GM18498 (cell line): ENCODE measurements around the gene CNPPD1.
"Not testable (repeated sequence)": the region's sequence is repeated elsewhere in the genome, so short reads cannot be mapped to it uniquely, and the experiment has no call there.

ENCODE experiments used
- ATAC-seq: cut with Tn5 transposase; IDR thresholded peaks from one replicate; pipeline ENCODE4 v1.9.1; 2021; ENCODE audit warnings: mild to moderate bottlenecking, moderate library complexity; ENCODE audit not compliant: unreplicated experiment

Gene CNPPD1

DNA sequence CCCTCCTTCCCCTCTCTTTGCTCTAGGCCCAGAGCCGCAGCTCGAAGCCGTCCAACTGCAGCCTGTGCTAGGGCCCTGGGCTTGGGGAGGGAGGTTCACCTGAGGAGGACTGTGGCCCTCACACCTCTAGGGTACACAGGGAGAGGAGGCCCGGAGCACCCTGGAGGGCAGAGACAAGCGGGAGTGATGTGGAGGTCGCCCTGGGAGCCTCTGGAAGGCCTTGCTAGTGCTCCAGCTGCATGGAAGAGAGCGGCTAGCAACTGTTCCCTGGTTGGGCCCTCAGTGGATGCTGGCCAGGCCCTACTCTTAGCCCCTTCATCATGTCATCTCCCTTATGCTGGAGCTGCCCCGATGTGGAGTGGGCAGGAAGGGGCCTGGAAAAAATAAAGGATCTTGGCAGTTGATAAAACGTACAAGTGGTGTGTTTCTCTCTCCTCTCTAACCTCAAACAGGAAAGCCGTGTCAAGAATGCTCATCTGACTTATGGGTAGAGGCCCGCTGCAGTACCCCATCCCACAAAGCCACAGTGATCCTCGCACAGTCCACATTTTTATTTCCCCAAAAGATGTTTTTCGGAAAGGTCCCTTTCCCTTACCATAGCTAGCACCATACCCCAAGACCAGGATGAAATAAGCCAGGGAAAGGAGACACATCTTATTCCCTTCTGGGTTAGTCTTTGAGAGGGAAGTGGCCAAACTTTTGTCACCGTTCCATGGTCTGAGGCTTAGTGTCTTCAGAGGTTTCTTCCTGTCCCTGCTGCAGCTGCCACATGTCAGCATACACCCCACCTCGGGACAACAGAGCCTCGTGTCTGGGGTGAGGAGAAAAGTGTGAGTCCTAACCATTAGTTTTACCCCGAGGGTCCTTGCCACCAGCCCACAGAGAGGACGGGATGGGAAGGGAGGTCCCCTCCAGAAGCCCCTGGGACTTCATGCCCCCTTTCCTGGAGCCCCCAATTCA lies 32.8 kb upstream of the CNPPD1 start:
- no peak for ATAC-seq

DNA sequence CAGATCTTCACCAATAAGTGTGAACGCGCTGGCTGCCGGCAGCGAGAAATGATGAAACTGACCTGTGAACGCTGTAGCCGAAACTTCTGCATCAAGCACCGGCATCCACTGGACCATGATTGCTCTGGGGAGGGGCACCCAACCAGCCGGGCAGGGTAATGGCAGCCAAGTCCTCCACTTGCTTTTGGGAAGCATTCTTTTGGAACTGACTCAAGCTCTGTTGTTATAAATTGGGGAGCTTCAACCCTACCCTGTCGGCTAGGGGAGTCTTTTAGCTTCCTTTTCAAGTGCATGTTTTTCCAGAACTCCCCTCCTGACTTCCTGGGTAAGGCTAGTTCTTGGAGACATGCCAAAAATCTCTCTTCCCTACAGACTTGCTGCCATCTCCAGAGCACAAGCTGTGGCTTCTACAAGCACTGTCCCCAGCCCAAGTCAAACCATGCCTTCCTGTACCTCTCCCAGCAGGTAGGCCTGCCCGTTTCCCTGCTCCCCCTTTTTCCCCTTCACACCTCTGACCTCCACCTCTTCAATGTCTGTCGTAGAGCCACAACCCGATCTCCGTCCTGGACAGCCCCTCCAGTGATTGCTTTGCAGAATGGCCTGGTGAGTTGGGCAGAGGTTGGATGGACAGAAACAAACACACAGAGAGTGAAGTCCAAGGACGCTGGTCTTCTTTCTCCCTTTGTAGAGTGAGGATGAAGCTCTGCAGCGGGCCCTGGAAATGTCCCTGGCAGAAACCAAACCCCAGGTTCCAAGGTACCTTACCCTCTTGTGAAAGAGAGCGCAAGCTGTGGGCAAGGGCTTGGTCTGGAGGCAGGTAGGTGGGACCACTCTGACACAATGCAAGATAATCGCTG lies 31.4 kb upstream of the CNPPD1 start:
- ATAC-seq: no peak

DNA sequence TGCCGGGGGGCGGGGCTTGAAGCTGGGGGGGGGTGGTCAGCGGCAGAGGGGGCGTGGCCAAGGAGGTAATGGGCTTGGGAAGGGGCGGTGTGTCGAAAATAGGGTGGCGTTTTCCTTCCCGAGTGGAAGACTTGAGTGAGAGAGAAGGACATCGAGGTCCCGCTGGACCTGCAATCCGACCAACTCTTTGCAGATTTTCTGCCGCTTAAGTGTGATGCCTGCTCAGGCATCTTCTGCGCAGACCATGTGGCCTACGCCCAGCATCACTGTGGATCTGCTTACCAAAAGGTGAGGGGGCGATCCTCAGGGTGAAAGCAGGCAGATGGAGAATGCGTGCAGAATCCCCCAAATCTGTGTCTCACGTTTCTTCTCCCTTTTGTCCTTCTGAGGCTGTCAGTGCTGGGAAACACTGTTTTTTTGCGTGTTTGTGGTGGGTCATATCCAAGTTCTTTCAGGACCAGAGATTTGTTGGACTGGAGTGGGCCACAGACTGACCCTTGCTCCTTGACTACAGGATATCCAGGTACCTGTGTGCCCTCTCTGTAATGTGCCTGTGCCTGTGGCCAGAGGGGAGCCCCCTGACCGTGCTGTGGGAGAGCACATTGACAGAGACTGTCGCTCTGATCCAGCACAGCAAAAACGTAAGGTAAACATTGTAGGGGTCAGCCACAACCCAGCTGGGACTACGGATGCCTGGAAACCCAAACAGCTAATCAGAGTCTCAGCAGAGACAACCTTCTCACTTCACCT lies 30.6 kb upstream of the CNPPD1 start:
- ATAC-seq: no peak

DNA sequence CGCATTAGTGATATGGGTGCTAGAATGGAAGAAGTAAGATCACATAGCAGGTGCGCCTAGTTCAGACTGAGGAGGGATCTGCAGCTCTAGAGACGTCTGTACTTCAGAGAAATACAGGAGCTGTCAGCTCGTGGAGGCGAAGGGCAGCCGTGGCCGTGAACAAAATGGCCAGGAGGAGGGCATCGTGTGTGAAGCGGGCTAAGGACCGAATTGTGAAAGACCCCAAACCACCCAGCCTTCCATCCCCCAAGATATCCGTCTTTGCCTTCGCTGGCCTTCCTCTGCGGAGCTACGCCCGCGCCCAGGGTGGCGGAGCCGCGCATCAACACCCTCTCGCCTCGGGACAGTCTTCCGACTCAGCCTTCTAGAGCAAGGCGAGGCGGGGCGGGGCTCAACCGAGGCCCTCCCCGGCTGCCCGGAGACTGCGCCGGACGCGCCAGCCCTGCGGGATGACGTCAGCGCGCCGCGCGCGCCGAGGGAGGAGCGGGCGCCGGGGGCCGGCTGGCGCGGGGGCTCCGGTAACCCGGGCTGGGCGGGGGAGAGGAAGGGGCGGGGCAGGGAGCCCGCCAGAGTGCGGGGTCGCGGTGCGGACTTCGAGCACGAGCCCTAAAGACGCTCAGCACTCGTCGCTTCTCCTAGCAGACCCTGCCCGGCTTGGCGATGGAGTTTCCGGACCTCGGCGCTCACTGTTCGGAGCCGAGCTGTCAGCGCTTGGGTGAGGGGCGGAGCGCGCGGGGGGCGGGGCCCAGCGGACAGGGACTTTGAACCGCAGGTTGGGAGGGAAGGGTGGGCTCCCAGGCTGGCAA lies 29.8 kb upstream of the CNPPD1 start, which contains the start of gene ZFAND2B:
ZFAND2B (plus strand) TSS at position 455 of the 806 bp plus-strand sequence; CDS start at position 661, 206 bp downstream.
- ATAC-seq: peak; percentile 97

DNA sequence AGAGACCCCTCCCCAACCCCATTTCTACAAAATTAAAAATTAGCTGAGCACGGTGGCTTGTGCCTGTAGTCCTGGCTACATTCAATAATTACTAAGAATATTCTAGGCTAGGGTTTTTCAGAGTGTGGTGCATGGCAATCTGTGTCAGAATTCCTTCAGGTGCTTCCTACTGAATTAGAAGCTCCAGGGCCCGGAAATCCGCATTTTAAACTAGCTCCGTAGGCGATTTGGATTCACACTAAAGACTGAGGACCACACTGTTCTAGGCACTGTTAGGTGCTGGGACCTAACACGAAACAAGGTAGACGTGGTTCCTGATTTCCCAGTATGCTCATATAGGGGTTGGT lies 29.2 kb upstream of the CNPPD1 start:
- ATAC-seq: no peak

DNA sequence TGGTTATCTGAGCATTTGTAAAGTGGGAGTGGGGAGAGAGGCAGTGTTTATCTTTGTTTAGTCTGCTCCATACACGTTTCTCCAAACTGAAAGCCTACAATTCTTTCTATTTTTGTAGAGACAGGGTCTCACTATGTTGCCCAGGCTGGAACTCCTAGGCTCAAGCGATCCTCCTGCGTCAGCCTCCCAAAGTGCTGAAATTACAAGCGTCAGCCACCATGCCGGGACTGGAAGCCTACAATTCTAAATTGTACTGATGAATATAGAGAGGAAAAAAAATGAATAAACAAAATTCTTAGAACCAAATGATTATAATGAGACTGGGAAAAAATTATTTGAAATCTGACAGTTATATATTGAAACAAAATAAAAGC lies 28.4 kb upstream of the CNPPD1 start:
- no peak for ATAC-seq

DNA sequence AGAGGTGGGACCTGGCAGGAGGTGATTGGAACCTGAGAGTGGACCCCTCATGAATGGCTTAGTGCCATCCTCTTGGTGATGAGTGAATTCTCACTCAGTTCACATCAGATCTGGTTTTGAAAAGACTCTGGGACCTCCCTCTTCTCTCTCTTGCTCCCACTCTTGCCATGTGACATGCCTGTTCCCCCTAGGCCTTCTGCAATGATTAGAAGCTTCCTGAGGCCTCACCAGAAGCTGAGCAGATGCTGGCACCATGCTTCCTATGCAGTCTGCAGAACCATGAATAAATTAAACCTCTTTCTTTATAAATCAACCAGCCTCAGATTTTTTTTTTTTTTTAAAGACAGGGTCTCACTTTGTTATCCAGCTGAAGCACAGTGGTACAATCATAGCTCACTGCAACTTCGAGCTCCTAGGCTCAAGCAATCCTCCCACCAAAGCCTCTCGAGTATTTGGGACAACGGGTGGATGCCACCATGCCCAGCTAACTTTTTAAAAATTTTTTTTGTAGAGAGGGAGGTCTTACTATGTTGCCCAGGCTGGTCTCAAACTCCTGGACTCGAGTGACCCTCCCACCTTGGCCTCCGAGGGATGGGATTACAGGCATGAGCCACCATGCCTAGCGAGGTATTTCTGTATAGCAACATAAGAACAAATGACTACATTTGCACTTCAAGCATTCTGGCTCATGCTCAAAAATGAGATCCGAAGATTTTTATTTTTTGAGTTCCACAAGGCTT lies 27.9 kb upstream of the CNPPD1 start:
- no peak for ATAC-seq

DNA sequence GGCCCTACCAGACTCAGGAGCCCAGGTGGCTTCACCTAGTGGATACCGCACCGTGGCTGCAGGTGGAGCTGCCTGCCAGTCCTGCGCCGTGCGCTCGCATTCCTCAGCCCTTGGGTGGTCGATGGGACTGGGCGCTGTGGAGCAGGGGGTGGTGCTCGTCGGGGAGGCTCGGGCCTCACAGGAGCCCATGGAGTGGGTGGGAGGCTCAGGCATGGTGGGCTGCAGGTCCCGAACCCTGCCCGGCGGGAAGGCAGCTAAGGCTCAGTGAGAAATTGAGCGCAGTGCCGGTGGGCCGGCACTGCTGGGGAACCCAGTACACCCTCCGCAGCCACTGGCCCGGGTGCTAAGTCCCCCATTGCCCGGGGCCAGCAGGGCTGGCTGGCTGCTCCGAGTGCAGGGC lies 24.6 kb upstream of the CNPPD1 start:
- not testable (repeated sequence) for ATAC-seq

DNA sequence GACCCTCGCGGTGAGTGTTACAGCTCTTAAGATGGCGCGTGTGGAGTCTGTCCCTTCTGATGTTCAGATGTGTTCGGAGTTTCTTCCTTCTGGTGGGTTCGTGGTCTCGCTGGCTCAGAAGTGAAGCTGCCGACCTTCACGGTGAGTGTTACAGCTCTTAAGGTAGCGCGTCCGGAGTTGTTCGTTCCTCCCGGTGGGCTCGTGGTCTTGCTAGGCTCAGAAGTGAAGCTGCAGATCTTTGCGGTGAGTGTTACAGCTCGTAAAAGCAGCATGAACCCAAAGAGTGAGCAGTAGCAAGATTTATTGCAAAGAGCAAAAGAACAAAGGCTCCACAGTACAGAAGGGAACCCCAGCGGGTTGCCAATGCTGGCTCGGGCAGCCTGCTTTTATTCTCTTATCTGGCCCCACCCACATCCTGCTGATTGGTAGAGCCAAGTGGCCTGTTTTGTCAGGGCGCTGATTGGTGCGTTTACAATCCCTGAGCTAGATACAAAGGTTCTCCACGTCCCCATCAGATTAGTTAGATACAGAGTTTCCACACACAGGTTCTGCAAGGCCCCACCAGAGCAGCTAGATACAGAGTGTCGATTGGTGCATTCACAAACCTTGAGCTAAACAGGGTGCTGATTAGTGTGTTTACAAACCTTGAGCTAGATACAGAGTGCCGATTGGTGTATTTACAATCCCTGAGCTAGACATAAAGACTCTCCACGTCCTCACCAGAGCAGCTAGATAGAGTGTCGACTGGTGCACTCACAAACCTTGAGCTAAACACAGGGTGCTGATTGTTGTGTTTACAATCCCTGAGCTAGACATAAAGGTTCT lies 24.0 kb upstream of the CNPPD1 start:
- ATAC-seq: not testable (repeated sequence)

DNA sequence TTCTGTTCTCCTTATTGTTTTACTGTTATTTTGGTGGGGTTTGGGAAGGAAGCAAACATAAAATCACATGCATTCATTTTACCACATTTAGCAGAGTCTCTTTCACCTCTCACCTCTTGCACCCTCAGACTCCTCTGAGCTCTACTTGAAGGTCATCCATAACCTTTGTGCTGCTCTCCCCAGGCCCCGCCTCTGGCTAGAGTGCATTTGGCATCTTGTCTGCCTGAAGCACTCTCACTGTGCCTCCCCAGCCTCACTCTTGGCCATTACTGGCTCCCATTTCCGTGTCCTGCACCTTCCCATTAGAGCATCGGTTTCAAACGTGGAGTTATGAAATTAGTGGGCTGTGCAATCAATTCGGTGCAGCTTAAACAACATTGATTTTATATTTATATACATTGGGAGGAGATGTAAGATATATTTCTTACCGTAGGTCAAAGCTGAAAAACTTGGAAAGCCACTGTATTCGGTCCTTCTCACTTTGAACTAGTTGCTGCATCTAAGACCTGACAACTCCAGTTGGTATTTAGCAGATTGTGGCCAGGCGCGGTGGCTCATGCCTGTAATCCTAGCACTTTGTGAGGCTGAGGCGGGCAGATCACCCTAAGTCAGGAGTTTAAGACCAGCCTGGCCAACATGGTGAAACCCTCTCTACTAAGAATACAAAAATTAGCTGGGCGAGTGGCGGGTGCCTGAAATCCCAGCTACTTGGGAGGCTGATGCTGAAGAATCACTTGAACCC lies 22.9 kb upstream of the CNPPD1 start:
- ATAC-seq: no peak

DNA sequence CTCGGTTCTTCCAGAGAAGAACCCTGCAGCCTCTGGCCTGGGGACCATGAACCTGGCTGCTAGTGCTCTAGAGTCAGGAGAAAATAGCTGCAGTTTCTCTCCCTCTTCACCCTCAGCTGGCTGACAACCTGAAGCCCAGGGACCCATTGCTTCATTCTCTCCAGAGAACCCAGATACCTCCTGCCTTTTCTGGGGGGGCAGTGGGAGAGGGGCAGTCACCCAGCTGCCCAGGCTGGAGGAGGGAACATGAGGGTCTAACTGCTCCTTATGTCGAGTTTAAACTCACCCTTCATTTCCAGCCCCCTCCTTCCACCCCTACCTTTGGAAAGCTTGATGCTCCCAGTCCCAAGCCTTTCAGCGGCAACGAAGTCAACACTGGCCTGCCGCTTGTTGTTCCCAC lies 22.2 kb upstream of the CNPPD1 start:
- no peak for ATAC-seq

DNA sequence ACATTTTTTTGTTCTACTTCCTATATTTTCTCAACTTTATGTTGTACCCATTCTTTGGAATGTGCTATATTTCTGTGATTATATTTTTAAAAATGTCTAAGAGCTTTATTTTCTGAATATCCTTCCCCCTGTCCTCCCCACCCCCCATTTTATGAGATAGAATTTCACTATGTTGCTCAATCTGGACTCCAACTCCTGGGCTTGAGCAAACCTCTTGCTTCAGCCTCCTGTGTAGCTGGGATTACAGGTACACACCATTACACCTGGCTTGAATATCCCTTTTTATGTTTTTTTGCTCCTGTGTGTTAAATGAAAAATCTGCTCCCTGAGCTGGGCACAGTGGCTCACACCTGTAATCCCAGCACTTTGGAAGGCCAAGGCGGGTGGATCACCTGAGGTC lies 20.7 kb upstream of the CNPPD1 start:
- no peak for ATAC-seq

DNA sequence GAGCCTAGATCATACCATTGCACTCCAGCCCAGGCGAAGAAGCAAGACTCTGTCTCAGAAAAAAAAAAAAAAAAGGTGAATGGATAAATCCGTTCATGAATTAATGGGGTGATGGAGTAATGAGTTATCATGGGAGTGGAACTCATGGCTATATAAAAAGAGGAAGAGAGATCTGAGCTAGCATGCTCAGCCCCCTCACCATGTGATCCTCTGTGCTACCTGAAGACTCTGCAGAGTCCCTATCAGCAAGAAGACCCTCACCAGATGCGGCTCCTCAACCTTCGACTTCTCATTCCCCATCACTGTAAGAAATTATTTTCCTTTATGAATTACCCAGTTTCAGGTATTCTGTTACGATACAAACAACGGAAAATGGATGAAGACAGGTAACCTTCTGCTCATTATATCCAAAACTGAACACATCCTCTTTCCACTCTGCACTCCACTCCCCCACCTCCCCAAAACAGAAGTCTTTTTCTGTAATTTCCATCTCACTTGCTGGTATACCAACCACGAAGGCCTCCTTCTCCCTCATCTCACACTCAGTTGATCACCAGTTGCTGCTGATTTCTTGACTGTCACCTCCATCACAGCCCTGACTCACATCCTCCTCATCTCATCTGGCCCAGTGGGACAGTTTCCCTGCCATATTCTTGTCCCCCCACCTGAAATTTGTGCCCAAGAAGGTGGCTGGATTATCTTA lies 10.2 kb upstream of the CNPPD1 start:
- no peak for ATAC-seq

DNA sequence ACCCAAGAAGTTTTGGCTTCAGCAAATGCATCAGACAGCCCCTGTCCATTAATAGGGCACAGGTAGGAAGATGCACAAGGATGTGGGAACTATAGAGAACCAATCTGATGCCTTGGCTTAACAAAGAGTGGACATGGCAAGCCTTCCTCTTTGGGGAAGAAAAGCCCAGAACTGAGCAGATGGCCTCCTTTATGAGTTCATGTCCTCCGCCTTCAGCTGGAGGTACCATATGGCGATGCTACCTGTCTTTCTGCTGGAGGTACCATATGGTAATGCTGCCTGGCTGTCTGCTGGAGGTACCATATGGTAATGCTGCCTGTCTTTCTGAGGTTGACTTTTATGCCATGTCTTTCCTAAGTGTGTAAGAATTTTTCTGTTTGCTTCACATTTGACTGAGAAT lies 7.4 kb upstream of the CNPPD1 start:
- no peak for ATAC-seq

DNA sequence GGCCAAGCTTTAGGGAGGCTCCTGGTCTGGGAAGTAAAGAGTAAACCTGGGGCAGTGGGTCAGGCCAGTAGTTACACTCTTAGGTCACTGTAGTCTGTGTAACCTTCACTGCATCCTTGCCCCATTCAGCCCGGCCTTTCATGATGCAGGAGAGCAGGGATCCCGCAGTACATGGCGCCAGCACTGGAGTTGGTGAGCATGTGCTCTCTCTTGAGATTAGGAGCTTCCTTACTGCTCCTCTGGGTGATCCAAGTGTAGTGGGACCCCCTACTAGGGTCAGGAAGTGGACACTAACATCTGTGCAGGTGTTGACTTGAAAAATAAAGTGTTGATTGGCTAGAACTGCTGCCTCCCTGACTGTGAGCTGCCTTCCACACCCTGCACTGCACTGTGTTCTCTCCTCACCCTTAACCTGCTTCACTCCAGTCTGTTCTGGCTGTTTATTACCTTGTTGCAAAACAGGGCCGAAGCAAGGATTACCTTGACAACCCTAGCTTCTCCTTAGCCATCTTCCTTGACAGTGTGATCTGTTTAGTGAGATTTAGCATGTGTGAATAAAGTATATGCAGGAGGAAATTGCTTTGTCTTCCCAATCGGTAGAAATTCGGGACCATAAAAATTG lies 6.5 kb upstream of the CNPPD1 start:
- no peak for ATAC-seq

DNA sequence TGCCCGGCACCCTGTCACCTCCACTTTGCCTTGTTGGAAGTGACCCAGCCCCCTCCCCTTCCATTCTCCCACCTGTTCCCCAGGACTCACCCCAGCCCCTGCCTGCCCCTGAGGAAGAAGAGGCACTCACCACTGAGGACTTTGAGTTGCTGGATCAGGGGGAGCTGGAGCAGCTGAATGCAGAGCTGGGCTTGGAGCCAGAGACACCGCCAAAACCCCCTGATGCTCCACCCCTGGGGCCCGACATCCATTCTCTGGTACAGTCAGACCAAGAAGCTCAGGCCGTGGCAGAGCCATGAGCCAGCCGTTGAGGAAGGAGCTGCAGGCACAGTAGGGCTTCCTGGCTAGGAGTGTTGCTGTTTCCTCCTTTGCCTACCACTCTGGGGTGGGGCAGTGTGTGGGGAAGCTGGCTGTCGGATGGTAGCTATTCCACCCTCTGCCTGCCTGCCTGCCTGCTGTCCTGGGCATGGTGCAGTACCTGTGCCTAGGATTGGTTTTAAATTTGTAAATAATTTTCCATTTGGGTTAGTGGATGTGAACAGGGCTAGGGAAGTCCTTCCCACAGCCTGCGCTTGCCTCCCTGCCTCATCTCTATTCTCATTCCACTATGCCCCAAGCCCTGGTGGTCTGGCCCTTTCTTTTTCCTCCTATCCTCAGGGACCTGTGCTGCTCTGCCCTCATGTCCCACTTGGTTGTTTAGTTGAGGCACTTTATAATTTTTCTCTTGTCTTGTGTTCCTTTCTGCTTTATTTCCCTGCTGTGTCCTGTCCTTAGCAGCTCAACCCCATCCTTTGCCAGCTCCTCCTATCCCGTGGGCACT lies 5.8 kb upstream of the CNPPD1 start:
- ATAC-seq: no peak
